Stimulated activated CD8-positive, alpha-beta memory T cell treated with anti-CD3 and anti-CD28 coated beads, Interleukin-7, amount 100 ng/mL, for 1 hour (primary cell): ENCODE measurements around the gene PIP5K1C.

Experiments used
- DNase-seq, 2 donors: peaks; one replicate each; pipeline ENCODE4 v3.0.0-alpha.2; 2020; ENCODE audit warnings: low read depth in 2 of 2

The PIP5K1C gene

DNA sequence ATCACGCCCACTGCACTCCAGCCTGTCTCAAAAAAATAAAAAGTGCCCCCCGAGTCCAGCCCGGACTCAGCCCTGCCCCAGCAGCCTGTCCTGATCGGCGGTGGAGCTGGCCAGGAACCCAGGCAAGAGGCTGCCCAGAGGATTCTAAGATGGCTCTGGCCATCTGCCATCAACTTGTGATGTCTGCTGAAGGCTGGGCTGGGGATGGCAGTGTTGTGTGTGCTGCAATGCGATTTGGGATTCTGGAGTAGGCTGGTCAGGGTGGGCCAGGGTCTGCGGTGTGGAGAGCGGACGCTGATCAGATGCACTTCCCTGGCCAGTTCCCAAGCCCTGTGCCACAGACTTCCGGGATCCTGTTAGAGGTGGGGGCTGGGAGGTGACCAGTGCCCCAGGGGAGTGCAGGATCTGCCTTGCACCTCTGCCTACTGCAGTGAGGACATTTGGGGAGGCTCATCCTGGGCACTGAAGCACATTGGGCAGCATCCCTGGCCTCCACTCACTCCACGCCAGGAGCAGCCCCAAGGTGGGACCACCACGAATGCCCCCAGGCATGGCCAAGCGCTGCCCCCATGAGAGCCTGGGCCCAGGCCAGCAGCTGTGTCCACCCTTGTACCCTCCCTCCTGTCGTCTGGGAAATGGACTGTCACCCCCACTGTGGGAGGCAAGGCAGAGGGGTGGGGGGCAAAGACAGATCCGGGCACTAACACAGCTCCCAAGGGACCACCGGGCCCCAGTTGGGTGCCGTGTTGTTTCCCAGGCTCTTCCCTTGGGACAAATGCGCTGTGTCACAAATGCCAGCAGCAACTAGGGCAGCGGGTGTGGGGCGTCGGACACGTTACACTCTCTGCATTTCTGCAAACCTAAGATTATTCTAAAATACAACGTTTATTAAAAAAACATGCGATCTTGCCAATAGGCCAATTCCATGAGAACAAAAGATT lies 90.2 kb downstream of the PIP5K1C start:
- DNase-seq: no peak

DNA sequence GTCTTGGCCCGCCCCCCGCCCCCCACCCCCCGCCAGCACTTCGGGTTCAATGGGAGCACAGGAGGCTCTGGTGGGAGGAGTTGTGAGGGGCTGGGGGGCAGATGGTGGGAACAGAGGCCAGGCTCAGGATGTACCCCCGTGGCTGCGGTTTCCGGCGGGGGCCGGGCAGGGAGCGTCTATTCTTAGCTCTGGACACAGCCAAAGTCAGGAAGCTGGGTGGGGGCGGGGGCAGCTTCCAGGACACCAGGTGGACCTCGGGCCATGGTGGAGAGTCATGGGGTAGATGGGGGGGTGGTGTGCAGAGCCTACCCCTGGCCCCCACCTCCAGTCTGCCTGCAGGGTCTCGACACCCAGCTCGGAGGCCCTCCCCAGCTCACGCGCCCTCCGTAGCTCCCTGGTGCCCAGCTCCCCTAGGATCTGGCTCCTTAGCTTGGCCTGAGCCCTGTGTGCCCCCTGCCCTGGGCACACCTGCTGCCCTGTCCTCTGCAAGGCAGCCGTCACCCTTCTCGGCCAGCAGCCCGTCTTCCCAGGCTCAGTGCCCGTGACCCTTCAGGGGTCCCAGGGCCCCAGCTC lies 91.4 kb downstream of the PIP5K1C start:
- no peak for DNase-seq

DNA sequence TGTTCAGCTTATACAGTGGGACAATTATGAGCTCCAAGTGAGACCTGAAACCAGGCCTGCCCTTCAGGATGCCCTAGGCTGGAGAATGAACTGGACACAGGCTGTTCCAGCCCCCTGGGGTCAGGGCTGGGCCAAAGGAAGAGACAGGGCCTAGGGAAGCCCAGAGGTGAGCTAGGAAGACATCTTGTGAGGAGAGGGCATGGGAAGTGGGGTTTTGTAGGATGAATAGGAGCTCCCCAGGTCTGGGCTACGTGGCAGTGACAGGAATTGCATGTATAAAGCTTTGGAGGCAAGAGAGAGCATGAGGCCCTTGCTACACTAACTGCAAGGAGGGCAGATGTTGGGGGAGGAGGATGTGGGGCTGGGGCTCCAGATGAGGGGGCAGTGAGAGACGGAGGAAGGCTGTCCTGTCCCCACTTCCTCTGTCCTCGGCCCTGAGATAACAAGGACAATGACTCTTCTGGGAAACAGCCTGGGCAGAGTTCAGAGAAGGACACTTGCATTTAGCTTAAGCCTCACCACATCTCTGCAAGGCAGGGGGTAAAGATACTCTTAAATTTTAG lies 92.1 kb downstream of the PIP5K1C start:
- no peak for DNase-seq

DNA sequence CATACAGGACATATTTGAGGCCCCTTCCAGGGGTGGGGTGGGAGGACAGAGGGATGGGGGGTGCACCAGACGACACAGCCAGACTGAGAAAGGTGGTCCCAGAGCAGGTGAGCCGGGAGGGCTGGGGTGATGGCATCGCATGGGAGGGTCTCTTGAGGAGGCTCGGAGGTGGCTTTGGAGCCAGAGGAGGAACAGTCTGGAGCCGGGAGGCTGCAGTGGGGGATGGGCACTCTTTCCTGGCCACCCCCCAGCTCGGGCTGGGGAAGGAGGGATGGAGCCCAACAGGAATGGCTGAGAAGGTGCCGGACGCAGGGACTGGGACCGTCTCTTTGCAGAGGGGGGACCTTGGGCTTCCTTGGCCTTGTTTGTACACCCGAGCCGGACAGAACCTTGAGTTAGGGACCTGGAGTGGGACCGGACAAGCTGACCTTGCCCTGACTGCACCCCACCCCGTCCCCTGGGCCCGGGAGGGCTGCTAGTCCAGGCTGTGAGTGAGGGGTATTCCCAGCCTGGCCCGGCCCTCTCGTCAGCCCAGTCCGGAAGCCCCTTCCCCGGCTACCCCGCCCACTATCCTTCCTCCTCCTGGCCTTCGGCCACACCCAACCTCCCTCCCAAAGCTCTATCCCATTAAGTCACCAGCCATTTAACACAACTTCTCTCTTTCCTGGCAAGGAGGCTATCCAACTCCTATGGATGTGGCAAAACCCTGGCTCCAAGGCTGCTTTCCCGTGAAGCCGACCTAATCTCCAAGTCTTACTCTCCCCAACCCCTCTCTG lies 92.8 kb downstream of the PIP5K1C start:
- no peak for DNase-seq

DNA sequence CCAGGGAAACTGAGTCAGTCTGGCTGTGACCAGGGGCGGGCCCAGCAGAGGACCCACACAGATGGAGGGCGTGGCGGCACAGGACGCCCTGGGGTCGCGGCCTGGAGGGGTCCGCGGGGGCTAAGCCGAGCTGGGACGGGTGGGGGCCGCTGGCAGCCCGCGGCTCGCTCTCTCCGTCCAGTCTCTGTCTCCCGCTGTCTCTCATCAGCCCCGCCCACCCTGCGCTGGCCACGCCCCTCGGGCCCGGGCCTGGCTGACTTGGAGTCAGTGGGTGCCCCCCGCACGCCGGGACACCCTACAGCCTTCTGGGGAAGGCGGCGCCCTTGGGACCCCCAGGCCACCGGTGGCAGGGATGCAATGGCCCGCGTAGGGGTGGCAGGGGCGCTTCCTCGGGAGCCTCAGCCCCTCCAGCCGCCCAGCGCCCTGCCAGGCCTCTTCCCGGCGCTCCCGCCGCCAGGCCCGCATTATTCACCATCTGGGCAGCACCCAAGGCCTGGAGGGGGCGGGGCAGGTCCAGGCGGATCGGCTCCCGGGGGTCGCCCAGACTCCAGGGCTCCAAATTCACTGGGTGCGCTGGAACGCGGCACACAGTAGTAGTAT lies 93.5 kb downstream of the PIP5K1C start, which contains the start of gene TBXA2R:
Gene TBXA2R (minus strand): TSS at position 186 of the 600 bp plus-strand sequence. CDS start 6,241 bp downstream, outside the sequence.
- DNase-seq: peak; percentile 37 to 38

DNA sequence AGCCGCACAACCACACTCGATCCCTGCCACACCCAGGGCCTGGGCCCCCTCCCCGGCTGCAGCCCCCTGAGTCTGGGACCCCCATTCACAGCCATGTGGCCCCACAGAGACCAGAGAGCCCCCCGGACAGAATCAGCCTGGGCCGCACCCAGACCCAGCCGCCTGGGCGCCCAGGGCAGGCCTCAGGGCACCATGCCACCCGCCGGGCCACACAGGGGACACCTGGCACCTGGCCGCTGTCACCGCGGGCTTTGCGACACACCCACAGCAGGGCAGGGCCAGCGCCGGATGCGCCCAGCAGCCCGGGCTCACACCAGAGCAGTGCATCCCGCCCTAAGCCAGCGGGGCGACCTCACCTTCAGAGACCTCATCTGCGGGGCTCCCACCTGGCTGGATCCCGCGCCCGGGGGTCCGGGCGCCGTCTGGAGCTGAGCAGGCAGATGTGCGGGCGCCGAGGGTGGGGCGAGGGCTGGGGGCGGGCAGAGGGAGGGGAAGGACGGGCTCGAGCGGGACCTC lies 94.0 kb downstream of the PIP5K1C start:
- DNase-seq: no peak

DNA sequence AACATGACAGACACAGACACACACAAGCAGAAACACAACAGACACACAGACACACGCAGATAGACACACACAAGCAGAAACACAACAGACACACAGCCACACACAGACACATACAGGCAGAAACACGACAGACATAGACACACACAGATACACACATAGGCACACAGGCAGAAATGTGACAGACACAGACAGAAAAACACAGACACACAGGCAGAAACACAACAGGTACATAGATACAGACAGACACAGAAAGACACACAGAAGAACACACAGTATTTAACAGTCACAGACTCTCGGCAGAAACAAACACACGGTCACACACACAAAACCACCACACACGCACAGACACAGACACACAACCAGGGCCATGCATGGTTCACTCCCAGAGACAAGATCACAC lies 94.5 kb downstream of the PIP5K1C start:
- DNase-seq: no peak

DNA sequence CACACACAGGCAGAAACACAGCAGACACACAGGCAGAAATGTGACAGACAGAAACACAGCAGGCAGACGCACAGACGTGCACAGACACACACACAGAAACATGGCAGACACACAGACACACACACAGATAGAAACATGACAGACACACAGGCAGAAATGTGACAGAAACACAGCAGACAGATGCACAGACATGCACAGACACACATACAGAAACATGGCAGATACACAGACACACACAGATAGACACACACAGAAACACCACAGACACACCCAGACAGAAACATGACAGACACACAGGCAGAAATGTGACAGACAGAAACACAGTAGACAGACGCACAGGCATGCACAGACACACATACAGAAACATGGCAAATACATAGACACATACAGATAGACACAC lies 94.9 kb downstream of the PIP5K1C start:
- DNase-seq: no peak

DNA sequence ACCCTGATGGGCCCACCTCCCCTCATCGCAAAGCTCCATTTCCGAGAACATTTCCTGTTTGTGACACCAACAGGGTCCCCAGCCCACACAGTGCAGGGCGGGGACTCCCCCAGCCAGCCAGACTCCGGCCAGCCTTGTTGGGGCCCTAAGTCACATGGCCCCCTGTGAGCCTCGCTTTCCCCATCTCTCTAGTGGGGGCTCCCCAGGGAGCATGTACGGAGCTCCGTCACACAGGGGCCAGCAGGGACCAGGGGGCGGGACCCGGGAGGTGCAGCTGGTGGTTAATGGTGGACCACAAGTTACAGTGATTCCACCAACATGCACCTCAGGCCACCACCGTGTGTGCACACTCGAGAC lies 95.3 kb downstream of the PIP5K1C start:
- no peak for DNase-seq

DNA sequence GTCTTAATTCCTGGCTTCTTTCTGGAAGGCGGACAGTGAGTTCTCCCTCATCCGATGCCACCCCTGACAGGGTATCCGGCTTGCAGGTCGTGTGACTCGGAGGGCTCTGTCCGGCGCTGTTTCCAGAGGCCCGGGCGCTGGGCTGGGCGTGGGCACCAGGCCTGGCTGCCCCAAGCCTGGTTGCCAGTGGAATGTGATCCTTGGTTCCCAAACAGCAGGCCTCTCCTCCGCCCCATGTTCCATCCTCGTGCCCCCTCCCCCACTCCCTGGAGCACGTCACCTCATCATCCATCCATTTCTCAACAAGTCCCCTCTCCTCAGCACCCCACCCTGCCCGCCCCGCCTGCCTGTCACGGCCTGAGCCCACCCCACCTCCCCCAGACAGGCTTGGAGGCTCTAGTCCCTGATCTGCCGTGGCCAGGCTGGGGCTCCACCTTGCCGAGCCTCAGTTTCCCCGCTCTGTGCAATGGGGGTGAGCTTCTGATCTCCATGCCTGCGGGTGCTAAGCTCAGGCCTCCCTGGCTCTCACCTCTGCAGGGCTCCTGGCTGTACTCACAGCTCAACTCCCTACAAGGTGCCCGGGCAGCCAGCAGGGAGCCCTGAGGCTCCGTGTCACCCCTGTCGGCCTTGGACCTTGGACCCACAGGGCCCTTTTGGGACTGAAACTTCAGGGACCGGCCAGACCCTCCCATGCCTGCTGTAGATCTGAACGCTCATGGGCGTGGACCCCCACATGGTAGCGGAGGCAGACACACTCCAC lies 95.9 kb downstream of the PIP5K1C start:
- no peak for DNase-seq

DNA sequence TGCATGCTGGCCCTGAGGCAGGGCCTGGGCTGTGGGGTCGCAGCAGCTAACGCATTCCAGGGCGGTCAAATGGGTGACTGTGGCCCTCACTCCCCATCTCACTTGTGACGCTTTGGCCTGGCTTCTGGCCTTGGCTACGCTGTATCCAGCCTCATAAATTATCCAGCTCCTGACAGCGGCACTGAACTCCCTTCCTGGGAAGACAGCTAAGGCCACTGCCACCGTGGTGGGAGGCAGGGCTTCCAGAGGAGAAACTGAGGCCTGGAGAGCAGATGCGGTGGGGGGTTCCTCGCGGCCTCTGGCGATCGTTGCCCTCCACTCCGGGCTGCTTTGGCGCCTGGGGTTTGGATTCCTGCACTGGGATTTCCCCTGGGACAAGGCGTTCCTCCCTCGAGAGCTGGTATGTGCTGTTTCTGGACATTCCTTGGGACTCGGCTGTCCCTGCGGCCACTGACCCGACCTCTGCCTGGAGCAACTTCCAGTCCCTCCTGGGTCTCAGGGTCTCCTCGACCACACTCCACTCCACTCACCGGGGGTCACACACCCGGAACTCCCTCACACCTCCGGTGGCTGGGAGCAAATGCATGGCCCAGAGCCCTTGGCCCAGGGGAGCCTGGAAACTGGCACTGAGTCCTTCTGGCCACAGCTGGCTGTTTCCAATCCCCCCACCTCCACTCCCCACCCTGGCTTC lies 97.0 kb downstream of the PIP5K1C start:
- DNase-seq: no peak

DNA sequence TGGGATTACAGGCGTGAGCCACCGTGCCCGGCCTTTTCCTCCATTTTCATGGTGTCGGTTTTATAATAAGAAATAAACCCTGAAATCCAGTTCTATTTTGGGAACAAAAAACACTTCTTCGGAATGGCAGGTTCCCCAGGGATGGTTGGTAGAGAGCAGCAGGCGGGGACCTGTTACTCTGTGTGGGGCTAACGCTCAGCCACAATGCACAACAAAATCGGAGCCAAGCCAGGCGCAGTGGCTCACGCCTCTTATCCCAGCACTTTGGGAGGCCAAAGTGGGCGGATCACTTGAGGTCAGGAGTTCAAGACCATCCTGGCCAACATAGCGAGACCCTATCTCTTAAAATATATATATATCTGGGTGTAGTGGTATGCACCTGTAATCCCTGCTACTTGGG lies 99.2 kb downstream of the PIP5K1C start:
- DNase-seq: no peak

DNA sequence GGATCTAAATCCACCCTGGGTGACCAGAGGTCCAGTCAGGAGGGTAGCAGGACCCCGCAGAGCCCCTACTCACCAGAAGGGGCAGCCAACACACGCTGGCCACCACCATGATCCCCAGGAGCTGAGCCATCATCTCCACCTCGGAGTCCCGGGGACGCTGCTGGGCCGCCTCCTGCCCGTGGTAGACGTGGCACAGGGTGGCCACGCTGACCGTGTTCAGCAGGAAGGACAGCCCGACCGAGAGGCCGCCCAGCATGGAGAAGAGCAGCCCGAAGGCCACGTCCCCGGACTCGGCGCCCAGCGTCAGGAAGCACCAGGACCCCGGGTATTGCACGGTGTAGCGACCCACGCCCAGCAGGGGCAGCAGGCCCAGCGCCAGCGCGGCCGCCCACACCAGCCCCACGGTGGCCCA lies 100.5 kb downstream of the PIP5K1C start:
- DNase-seq: no peak

DNA sequence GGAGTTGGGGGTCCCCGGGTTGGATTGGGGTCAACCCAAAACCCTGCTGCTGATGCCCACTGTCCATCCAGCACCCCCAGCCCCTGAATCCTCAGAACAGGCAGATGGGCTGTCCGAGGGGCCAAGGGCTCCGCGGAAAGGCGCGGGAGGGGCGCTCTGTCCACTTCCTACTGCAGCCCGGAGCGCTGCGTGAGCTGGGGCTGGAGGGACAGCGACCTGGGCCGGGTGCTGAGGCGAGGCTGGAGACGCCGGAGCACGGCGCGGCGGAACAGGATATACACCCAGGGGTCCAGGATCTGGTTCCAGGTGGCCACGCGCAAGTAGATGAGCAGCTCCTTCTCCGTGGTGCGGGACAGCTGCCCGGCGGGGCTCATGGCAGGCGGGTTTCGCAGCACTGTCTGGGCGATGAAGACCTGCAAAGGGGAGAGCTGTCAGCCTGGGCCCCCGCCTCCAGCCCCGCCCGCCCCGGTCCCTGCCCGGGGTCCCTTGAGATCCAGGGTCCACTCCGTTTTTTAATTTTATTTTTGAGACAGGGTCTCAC lies 104.7 kb downstream of the PIP5K1C start:
- DNase-seq: no peak

DNA sequence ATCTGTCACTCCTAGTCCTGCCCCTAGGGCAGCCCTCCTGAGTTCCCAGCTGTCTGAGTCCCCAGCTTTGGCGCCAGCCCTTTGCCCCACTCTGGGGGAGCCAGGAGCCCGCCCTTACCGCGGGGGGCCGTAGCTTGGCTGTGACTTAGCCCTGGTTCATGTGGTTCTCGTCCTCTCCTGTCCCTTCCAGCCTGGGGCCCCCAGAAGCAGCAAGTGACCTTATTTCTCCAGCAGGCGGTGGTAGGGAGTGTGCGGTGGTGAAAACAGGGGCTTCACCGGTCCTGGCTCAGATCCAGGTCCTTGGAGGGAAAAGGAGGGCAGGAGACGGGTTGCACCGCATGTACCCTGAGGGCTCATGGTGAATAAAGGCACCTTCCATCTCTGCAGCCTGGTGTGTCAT lies 107.1 kb downstream of the PIP5K1C start:
- DNase-seq: no peak

DNA sequence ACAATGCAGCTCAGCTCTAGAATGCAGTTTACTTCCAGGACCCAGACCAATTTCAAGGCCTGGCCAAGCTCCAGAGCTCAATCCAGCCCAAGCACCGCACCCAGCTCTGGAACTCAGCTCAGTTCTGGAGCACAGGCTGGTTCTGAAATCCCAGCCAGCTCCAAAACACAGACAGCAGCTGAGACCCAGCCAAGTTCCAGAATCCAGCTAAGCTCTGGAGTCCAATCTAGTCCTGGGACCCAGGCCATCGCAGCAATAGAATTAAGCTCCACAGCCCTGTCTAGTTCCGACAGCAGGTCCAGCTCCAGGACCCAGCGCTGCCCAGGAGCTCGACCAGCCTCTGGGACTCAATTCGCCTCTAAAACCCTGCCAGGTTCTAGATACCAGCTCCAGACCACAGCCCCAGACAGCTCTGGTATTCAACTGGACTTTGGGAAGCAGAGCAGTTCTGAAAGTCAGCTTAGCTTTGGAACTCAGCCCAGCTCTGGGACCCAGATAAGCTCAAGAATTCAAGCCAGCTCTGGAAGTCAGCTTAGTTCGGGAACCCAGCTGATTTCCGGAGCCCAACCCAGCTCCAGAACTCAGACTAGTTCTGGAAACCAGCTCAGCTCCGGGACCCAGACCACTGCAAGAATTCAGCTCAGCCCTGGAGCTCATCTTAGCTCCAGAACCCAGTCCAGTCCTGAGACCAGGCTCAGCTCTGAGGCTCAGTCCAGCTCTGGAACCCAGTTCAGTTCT lies 108.2 kb downstream of the PIP5K1C start:
- no peak for DNase-seq

DNA sequence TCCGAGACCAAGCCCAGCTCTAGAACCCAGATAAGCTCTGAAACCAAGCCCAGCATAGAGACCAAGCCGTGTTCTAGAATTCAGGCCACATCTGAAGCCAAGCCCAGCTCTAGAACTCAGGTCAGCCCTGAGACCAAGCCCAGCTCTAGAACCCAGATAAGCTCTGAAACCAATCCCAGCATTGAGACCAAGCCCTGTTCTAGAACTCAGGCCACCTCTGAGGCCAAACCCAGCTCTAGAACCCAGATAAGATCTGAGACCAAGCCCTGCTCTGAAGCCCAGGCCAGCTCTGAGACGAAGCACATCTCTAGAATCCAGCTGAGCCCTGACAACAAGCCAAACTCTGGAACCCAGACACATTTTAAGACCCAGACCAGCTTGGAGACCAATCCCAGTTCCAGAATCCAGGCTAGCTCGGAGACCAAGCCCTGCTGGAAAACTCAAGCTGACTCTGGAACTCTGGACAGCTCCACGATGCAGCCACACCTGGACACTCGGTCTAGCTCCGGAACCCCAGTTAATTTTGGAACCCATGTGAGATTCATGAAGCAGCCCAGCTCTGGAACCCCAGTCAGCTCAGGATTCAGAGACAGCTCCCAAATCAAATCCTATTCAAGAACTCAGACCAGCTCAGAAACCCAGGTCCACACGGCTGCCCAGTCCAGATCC lies 109.1 kb downstream of the PIP5K1C start:
- DNase-seq: no peak

DNA sequence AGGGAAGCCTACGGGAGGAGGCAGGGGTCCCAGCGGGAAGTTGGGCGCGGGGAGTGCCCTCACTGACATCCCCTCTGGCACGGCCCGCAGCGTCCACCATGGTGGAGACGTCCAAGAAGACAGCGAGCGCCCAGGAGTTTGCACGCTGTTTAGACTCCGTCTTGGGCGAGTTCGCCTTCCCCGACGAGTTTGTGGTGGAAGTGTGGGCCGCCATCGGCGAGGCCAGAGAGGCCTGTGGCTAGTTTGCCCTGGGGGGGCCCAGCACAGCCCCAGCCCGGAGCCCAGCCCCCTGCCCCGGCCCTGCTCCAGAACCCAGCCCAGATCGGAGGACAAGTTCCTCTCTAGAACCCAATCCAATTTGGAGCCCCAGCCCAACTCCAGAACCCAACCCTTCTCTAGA lies 110.3 kb downstream of the PIP5K1C start:
- no peak for DNase-seq

DNA sequence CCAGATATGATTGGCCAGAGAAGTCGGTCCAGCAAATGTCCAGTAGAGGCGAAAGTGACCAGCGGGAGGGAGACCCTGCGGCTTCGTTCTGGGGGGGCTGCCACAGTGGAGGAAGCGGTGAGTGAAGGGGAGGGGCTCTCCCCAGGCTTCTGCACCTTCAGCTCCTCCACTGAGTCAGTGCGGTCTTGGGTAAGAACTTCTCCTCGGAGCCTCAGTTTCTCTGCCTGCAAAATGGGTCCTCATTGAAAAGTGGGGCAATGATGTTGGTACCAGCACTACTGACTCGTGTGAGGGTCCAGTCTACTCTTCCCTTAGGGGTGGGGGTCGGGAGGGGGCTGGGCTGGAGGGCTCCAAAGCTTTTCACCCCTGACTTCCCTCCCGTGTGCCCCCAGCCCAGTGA lies 110.8 kb downstream of the PIP5K1C start:
- no peak for DNase-seq
